Liver (tissue), 9 donors: ENCODE data around the gene DHRSX. TPM values are rescaled to one million over a fixed set of nuclear protein-coding genes. Genes with fewer than 3 reads are reported as not detected.
"Not testable (repeated sequence)": the region's sequence is repeated elsewhere in the genome, so short reads cannot be mapped to it uniquely, and the experiment has no call there.

Experiments used
- DNase-seq: peaks from one replicate; pipeline ENCODE4 v3.0.0-alpha.2; 2017; ENCODE audit warnings: low spot score
- H3K27ac ChIP-seq, 2 donors: one replicate each; pipeline ENCODE4 v1.7.0; 2013; ENCODE audit warnings: inconsistent platforms in 2 of 2, low read length in 2 of 2, control low read depth in 1 of 2, low read depth in 1 of 2, mild to moderate bottlenecking in 1 of 2
- H3K27me3 ChIP-seq, 4 donors: one replicate each; pipeline versions ENCODE4 v1.6.1 to v1.7.0; 2013; ENCODE audit warnings: low read length in 3 of 4, inconsistent platforms in 1 of 4, mild to moderate bottlenecking in 1 of 4, moderate library complexity in 1 of 4; ENCODE audit not compliant: control insufficient read depth in 4 of 4, insufficient read depth in 4 of 4
- H3K36me3 ChIP-seq, 4 donors: one replicate each; pipeline versions ENCODE4 v1.6.1 to v1.7.0; 2013; ENCODE audit warnings: low read length in 3 of 4, mild to moderate bottlenecking in 3 of 4, low read depth in 1 of 4, moderate library complexity in 1 of 4; ENCODE audit not compliant: control insufficient read depth in 4 of 4, insufficient read depth in 3 of 4
- H3K4me1 ChIP-seq, 4 donors: one replicate each; pipeline versions ENCODE4 v1.6.1 to v1.7.0; 2013; ENCODE audit warnings: low read length in 3 of 4, mild to moderate bottlenecking in 3 of 4, moderate library complexity in 1 of 4; ENCODE audit not compliant: control insufficient read depth in 4 of 4, insufficient read depth in 4 of 4
- H3K4me3 ChIP-seq, 3 donors: one replicate each; pipeline versions ENCODE4 v1.6.1 to v1.7.0; 2013; ENCODE audit warnings: low read length in 3 of 3, control low read depth in 1 of 3, low read depth in 1 of 3, mild to moderate bottlenecking in 1 of 3
- H3K9ac ChIP-seq, 2 donors: one replicate each; pipeline ENCODE4 v1.7.0; 2013; ENCODE audit warnings: low read length in 2 of 2, mild to moderate bottlenecking in 2 of 2, moderate library complexity in 2 of 2, control low read depth in 1 of 2, low read depth in 1 of 2
- H3K9me3 ChIP-seq, 4 donors: one replicate each; pipeline versions ENCODE4 v1.6.1 to v1.7.0; 2013; ENCODE audit warnings: low read length in 3 of 4; ENCODE audit not compliant: control insufficient read depth in 4 of 4
- FOXA2 ChIP-seq: IDR thresholded peaks from 2 replicates; pipeline ENCODE4 v1.6.1; 2016; ENCODE audit warnings: antibody characterized with exemption
- GABPA ChIP-seq, 2 donors: IDR thresholded peaks in 1 of 2; conservative IDR thresholded peaks in 1 of 2; 2 replicates each; pipeline ENCODE4 v1.6.1; 2016; ENCODE audit warnings: antibody characterized with exemption in 2 of 2, mild to moderate bottlenecking in 1 of 2, moderate library complexity in 1 of 2
- HNF4A ChIP-seq, 2 donors: conservative IDR thresholded peaks; 2 replicates each; pipeline ENCODE4 v1.6.1; 2016; ENCODE audit warnings: antibody characterized with exemption in 2 of 2, mild to moderate bottlenecking in 2 of 2
- JUND ChIP-seq, 2 donors: IDR thresholded peaks; 2 replicates each; pipeline ENCODE4 v1.6.1; 2016; ENCODE audit warnings: antibody characterized with exemption in 2 of 2
- NR2F2 ChIP-seq: IDR thresholded peaks from 2 replicates; pipeline ENCODE4 v1.6.1; 2016; ENCODE audit warnings: antibody characterized with exemption
- RAD21 ChIP-seq, 2 donors: IDR thresholded peaks; 2 replicates each; pipeline ENCODE4 v1.6.1; 2016; ENCODE audit warnings: antibody characterized with exemption in 2 of 2, mild to moderate bottlenecking in 2 of 2
- RXRA ChIP-seq, 2 donors: IDR thresholded peaks; 2 replicates each; pipeline ENCODE4 v1.6.1; 2017 to 2018; ENCODE audit warnings: antibody characterized with exemption in 2 of 2, mild to moderate bottlenecking in 1 of 2
- SP1 ChIP-seq: IDR thresholded peaks from 2 replicates; pipeline ENCODE4 v1.6.1; 2018; ENCODE audit warnings: antibody characterized with exemption, mild to moderate bottlenecking
- TAF1 ChIP-seq: conservative IDR thresholded peaks from 2 replicates; pipeline ENCODE4 v1.6.1; 2016; ENCODE audit warnings: antibody characterized with exemption, mild to moderate bottlenecking
- YY1 ChIP-seq: IDR thresholded peaks from 2 replicates; pipeline ENCODE4 v1.6.1; 2016; ENCODE audit warnings: antibody characterized with exemption, mild to moderate bottlenecking
- WGBS: extraction: QIAGEN DNeasy Blood & Tissue Kit; methylation state at CpG from one replicate; pipeline ENCODE4 v1.1.7; 2013; 5-methylcytosine and 5-hydroxymethylcytosine counted together
- polyA plus RNA-seq, 2 donors: library from polyadenylated mRNA; stranded (reverse) in 1 of 2; unstranded in 1 of 2; fragments of 200-250 nt in 1 of 2; fragments of >200 nt in 1 of 2; fragmentation: Nextera tagmentation in 1 of 2; extraction: Ambion mirVana in 1 of 2; gene quantifications; one replicate each; pipeline versions ENCODE4 v1.2.1 to v1.2.3, GENCODE V29; 2013 to 2015
- total RNA-seq, 2 donors: library from RNA; depleted of rRNA; stranded (reverse); fragments of >200 nt; gene quantifications; one replicate each; pipeline ENCODE4 v1.2.3, GENCODE V29; 2014
- TF ChIP-seq, protein P1 (sequence below): IDR thresholded peaks from 2 replicates; pipeline ENCODE4 v1.6.1; 2016; ENCODE audit warnings: antibody characterized with exemption
- TF ChIP-seq, protein P2 (sequence below): IDR thresholded peaks from 2 replicates; pipeline ENCODE4 v1.6.1; 2016; ENCODE audit warnings: antibody characterized with exemption
- TF ChIP-seq, protein P3 (sequence below): fragments of 150-350 bp; IDR thresholded peaks from 2 replicates; pipeline ENCODE4 v1.5.1; 2017; ENCODE audit warnings: improper control_type of control experiment, low read depth, low read length; ENCODE audit not compliant: missing input control
- TF ChIP-seq, protein P4 (sequence below): IDR thresholded peaks from 2 replicates; pipeline ENCODE4 v1.6.1; 2016; ENCODE audit warnings: antibody characterized with exemption, mild to moderate bottlenecking
- donor health status: healthy.
- donor health status: healthy.
- donor health status: healthy.
- donor health status: healthy.
- donor health status: healthy.

Gene DHRSX
- total and polyA plus RNA-seq, 4 donors, result 17.2 to 35.2 (median 23.3) TPM

DNA sequence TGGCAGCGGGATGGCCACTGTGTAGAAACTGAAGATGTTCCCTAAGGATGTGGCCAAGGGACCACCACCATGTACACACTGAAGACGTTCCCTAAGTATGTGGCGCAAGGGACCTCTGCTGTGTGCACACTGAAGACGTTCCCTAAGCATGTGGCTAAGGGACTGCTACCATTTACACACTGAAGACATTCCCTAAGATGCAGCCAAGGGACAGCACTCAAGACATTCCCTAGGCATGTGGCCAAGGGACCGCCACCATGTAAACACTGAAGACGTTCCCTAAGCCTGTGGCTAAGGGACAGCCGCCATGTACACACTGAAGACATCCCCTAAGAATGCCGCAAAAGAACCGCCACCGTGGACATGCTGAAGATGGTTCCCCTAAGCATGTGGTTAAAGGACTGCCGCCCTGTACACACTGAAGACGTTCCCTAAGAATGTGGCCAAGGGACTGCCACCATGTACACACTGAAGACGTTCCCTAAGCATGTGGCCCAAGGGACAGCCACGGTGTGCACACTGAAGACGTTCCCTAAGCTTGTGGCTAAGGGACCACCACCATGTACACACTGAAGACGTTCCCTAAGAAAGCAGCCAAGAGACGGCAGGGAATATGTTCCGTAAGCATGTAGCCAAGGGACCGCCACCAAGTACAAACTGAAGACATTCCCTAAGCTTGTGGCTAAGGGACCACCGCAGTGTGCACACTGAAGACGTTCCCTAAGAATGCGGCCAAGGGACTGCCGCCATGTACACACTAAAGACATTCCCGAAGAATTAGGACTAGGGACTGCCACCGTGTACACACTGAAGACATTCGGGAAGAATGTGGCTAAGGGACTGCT, 43.3 kb downstream of the DHRSX start:
- TF ChIP-seq FOXA2, result no peak
- TF ChIP-seq RAD21 (IDR thresholded peaks at IDR 0.05), result no peak
- TF ChIP-seq NR2F2, result no peak
- TF ChIP-seq RXRA (IDR thresholded peaks at IDR 0.05), result no peak
- TF ChIP-seq TAF1, result no peak
- TF ChIP-seq, protein P1, sequence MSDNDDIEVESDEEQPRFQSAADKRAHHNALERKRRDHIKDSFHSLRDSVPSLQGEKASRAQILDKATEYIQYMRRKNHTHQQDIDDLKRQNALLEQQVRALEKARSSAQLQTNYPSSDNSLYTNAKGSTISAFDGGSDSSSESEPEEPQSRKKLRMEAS, result no peak
- TF ChIP-seq, protein P2, sequence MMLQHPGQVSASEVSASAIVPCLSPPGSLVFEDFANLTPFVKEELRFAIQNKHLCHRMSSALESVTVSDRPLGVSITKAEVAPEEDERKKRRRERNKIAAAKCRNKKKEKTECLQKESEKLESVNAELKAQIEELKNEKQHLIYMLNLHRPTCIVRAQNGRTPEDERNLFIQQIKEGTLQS, result no peak
- no peak for TF ChIP-seq JUND (IDR thresholded peaks at IDR 0.05)
- TF ChIP-seq, protein P3, sequence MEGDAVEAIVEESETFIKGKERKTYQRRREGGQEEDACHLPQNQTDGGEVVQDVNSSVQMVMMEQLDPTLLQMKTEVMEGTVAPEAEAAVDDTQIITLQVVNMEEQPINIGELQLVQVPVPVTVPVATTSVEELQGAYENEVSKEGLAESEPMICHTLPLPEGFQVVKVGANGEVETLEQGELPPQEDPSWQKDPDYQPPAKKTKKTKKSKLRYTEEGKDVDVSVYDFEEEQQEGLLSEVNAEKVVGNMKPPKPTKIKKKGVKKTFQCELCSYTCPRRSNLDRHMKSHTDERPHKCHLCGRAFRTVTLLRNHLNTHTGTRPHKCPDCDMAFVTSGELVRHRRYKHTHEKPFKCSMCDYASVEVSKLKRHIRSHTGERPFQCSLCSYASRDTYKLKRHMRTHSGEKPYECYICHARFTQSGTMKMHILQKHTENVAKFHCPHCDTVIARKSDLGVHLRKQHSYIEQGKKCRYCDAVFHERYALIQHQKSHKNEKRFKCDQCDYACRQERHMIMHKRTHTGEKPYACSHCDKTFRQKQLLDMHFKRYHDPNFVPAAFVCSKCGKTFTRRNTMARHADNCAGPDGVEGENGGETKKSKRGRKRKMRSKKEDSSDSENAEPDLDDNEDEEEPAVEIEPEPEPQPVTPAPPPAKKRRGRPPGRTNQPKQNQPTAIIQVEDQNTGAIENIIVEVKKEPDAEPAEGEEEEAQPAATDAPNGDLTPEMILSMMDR, result no peak
- TF ChIP-seq HNF4A (conservative IDR thresholded peaks at IDR 0.05), result no peak
- no peak for TF ChIP-seq GABPA (IDR thresholded peaks at IDR 0.05 in 1 of 2, conservative IDR thresholded peaks at IDR 0.05 in 1 of 2)
- TF ChIP-seq YY1, result no peak
- no peak for TF ChIP-seq SP1
- TF ChIP-seq, protein P4, sequence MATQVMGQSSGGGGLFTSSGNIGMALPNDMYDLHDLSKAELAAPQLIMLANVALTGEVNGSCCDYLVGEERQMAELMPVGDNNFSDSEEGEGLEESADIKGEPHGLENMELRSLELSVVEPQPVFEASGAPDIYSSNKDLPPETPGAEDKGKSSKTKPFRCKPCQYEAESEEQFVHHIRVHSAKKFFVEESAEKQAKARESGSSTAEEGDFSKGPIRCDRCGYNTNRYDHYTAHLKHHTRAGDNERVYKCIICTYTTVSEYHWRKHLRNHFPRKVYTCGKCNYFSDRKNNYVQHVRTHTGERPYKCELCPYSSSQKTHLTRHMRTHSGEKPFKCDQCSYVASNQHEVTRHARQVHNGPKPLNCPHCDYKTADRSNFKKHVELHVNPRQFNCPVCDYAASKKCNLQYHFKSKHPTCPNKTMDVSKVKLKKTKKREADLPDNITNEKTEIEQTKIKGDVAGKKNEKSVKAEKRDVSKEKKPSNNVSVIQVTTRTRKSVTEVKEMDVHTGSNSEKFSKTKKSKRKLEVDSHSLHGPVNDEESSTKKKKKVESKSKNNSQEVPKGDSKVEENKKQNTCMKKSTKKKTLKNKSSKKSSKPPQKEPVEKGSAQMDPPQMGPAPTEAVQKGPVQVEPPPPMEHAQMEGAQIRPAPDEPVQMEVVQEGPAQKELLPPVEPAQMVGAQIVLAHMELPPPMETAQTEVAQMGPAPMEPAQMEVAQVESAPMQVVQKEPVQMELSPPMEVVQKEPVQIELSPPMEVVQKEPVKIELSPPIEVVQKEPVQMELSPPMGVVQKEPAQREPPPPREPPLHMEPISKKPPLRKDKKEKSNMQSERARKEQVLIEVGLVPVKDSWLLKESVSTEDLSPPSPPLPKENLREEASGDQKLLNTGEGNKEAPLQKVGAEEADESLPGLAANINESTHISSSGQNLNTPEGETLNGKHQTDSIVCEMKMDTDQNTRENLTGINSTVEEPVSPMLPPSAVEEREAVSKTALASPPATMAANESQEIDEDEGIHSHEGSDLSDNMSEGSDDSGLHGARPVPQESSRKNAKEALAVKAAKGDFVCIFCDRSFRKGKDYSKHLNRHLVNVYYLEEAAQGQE, result no peak
- Histone ChIP-seq H3K9ac (no peak overlapping the region), H3K4me1 (peaks cover 0 to 7% (median 5%) of the 10 kb centered on the region in 4 donors), H3K9me3 (no peaks in the 10 kb centered on the region), H3K4me3 (no peak overlapping the region), H3K36me3 (no peaks in the 10 kb centered on the region), H3K27me3 (no peaks in the 10 kb centered on the region), H3K27ac (no peak overlapping the region)
- 94% methylated on average over 26 of the region's 26 CpGs for WGBS
- no peak for DNase-seq

DNA sequence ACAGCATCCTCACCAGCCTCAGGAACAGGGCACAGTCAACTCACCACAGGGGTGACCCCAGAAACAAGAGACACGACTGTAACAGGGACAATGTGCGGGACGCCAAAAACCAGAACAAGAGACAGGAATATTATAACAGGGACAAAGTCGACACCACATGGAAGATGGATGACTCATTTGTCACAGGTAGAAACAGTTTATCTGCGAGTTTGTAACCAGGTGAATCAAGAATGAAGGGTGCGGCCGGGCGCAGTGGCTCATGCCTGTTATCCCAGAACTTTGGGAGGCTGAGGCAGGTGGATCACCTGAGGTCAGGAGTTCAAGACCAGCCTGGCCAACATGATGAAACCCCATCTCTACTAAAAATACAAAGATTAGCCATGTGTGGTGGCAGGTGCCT, 44.7 kb downstream of the DHRSX start:
- H3K27me3 ChIP-seq, H3K9ac ChIP-seq, H3K9me3 ChIP-seq, H3K36me3 ChIP-seq, H3K27ac ChIP-seq, H3K4me3 ChIP-seq, DNase-seq, H3K4me1 ChIP-seq: not testable (repeated sequence)
- WGBS, result 93% methylated on average over 8 of the region's 8 CpGs

DNA sequence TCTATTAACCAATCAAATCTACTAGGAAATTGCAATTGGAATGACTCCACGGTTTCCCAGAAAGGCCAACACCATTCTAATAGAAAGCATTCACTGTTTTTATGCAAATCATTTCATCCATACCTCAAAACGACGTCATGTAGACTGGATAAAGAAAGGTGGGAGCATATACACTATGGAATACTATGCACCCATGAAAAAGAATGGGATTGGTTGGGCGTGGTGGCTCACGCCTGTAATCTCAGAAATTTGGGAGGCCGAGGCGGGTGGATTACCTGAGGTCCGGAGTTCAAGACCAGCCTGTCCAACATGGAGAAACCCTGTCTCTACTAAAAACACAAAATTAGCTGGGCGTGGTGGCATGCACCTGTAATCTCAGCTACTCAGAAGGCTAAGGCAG, 46.2 kb downstream of the DHRSX start:
- WGBS, result 97% methylated on average over 9 of the region's 9 CpGs
- H3K4me1 ChIP-seq, DNase-seq, H3K27ac ChIP-seq, H3K9ac ChIP-seq, H3K27me3 ChIP-seq, H3K36me3 ChIP-seq, H3K9me3 ChIP-seq, H3K4me3 ChIP-seq: not testable (repeated sequence)
